Kasumi-1 (cell line): ENCODE results near the gene ZNF799.
"Not testable (repeated sequence)": the region's sequence is repeated elsewhere in the genome, so short reads cannot be mapped to it uniquely, and the experiment has no call there.

ENCODE experiments used
- DNase-seq, 2 experiments: peaks; one replicate each; lab custom pipeline; 2025; lab: John Stamatoyannopoulos, UW

Gene ZNF799

DNA sequence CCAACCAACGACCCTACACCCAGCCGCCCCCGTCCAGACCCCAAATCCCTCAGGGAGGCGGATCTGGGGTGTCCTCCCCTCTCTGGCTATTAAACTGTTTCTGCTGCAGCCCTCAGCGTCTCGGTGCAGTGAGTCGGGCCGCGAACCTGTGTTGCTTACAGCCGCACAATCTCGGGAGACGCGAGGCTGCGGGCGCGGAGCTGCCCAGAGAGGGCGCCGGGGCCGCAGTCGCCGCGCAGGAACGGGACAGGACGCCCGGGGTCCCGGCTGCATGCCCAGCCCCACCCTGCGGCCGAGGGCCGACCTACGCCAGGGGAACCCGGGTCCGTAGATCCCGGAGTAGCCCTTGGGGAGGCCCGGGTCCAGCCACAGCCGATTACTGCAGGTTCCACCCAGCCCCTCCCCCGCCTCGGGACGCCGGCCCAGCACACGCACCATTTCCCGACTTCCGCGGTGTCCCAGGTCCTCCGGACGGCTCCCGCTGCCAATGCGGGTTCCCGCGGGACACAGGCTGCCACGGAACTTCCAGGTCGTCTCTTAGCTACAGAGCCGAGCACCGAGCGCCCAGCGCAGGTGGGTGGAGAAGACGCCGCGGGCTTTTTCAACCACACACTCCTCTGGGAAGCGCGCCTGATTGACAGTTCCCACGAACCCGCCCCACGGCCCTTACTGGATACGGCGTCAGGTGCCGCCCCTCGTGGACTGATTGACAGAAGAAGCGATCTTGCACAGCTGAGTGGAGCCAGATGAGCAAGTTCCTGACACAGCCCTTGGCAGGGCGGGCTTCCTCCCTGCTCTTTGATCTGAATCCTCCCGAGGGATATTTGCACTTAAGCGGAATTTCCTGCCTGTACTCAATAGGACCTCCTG is at the start of gene ZNF799:
Gene ZNF799 (minus strand): TSS at position 639 of the 870 bp plus-strand sequence. CDS start 201 bp downstream, at position 438.
- peak; percentile 94 to 95 for DNase-seq

GRCh38 chr19:12450844-12451243 is 49.8 kb upstream of the ZNF799 start:
- no peak for DNase-seq

- DNase-seq, result no peak
Observed at GRCh38 chr19:12448808-12449207, 47.7 kb upstream of the ZNF799 start.

DNA sequence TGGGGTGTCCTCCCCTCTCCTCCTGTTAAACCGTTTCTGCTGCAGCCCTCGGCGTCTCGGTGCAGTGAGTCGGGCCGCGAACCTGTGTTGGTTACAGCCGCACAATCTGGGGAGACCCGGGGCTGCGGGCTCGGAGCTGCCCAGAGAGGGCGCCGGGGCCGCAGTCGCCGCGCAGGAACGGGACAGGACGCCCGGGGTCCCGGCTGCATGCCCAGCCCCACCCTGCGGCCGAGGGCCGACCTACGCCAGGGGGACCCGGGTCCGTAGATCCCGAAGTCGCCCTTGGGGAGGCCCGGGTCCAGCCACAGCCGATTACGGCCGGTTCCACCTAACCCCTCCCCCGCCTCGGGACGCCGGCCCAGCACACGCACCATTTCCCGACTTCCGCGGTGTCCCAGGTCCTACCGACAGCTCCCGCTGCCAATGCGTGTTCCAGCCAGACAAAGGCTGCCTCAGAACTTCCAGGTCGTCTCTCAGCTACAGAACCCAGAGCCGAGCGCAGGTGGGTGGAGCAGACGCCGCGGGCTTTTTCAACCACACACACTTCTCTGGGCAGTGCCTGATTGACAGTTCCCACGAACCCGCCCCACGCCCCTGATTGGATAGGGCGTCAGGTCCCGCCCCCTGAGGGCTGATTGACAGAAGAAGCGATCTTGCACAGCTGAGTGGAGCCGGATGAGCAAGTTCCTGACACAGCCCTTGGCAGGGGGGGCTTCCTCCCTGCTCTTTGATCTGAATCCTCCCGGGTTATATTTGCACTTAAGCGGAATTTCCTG is 39.7 kb upstream of the ZNF799 start, which contains the start of gene ZNF443:
Gene ZNF443 (minus strand): TSS at position 481 of the 776 bp plus-strand sequence. CDS start 107 bp downstream, at position 374.
- DNase-seq, result peak; percentile 97 to 98

GRCh38 chr19:12439686-12440540 is 38.8 kb upstream of the ZNF799 start:
- peak; percentile 4 to 14 for DNase-seq

- DNase-seq, result not testable (repeated sequence)
Observed at GRCh38 chr19:12430726-12431299, 29.7 kb upstream of the ZNF799 start.

DNA sequence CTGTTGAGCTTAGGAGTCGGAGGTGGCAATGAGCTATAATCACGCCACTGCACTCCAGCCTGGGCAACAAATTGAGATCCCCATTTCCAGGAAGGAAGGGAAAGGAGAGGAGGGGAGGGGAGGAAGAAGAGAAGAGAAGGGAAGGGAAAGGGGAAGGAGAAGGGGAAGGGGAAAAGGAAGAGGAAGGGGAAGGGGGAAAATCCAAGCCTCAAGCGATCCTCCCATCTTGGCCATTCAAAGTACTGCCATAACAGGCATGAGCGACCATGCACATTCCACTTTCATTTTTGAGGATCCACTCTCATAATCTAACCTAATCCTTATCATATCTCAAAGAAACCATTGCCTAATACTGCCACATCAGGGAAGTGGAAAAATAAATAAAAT is 24.8 kb upstream of the ZNF799 start:
- DNase-seq, result no peak

DNA sequence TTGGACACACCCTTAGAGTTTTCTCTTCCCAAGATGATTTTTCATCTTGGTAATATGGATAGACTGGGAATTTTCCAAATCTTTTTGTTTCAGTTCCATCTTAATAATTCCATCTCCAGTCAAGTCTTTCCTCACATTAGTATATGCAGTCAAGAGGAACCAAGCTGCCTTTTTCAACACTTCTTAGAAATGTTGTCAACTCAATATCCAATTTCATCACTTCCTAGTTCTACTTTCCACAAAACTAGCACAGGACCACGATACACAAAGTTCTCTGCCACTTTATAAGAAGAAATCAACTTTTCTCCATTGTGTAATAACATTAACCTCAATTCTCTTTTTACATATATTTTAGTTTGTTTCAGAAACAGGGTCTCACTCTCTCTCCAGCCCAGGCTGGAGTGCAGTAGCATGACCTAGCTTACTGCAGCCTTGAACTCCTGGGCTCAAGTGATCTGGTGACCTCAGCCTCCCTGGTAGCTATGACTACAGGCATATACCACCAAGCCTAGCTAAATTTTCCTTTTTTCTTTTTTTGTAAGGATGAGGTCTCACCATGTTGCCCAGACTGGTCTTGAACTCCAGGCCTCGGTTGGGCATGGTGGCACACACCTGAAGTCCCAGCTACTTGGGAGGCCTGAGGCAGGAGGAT is 24.3 kb upstream of the ZNF799 start:
- no peak for DNase-seq

- DNase-seq, result not testable (repeated sequence)
Observed at GRCh38 chr19:12417273-12417672, 16.2 kb upstream of the ZNF799 start.

- no peak for DNase-seq
Observed at GRCh38 chr19:12411893-12412292, 10.8 kb upstream of the ZNF799 start.

GRCh38 chr19:12399901-12400632 is 1.0 kb downstream of the ZNF799 start:
- DNase-seq, result peak in 1 of 2 experiments; percentile 39

- not testable (repeated sequence) for DNase-seq
Observed at GRCh38 chr19:12391148-12391547, 9.9 kb downstream of the ZNF799 start.

GRCh38 chr19:12386365-12386764 is 14.7 kb downstream of the ZNF799 start:
- DNase-seq, result not testable (repeated sequence)

- DNase-seq, result no peak
Observed at GRCh38 chr19:12380444-12380737, 20.7 kb downstream of the ZNF799 start.

DNA sequence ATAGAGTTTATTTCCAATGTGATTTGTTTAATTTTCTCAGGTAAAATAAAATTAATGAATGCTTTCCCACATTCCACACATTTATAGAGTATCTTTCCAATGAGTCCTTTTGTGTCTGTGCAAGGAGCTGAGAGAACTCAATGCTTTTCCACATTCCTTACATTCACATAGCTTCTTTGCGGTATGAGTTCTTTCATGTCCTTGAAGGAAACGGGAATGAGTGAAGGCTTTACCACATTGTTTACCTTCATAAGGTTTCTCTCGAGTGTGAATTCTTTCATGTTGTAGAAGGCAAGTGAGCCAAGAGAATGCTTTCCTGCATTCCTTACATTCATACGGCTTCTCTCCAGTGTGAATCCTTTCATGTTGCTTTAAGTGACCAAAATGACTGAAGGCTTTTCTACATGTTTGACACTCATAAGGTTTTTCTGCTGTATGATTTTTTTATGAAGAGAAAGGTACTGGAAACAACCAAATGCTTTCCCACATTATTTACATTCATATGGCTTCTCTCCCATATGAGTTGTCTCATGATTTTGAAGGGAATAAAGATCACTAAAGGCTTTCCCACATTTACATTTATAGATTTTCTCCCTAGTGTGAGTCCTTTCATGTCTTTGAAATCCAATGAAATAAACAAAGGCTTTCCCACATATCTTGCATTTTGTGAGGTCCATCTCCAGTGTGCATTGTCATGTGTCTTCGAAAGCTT is 21.2 kb downstream of the ZNF799 start:
- DNase-seq, result no peak

- DNase-seq, result no peak
Observed at GRCh38 chr19:12374026-12374425, 27.0 kb downstream of the ZNF799 start.

- DNase-seq, result peak; percentile 97 to 98
Observed at GRCh38 chr19:12365236-12366162, 35.6 kb downstream of the ZNF799 start, which contains the start of gene ZNF442. Gene ZNF442, minus strand, starts transcription at chr19:12365683. Its CDS starts 2,052 bp downstream, at chr19:12363631.
